A549 (cell line): ENCODE results near the gene BANP. TPM values are rescaled to one million over a fixed set of nuclear protein-coding genes. Genes with fewer than 3 reads are reported as not detected.

Experiments
- ATAC-seq, 2 experiments: fragments of 200-7000 bp in 1 of 2; fragments of >200 bp in 1 of 2; cut with Nextera tagmentation in 1 of 2; cut with Tn5 transposase in 1 of 2; 3 replicates each; pipeline versions ENCODE4 v1.8.0 to v1.9.1; 2018 to 2020; ENCODE audit warnings: mild to moderate bottlenecking in 1 of 2, moderate library complexity in 1 of 2
- CTCF ChIA-PET: fragments of 300-600 bp; sonication (Branson Sonifier 250); formaldehyde crosslinking; extraction: SDS; loops from one replicate; lab custom pipeline; 2021; ENCODE audit warnings: antibody characterized with exemption, inconsistent platforms; lab: Yijun Ruan, JAX
- POLR2A ChIA-PET: fragments of 350-600 bp; formaldehyde crosslinking; extraction: SDS; loops from one replicate; lab custom pipeline; 2021; ENCODE audit warnings: antibody characterized with exemption, inconsistent platforms; lab: Yijun Ruan, JAX
- DNase-seq, 2 experiments: peaks; one replicate each; pipeline versions ENCODE4 v3.0.0 to v3.0.0-alpha.2; 2011 to 2016; ENCODE audit warnings: low read depth in 1 of 2, low spot score in 1 of 2
- FAIRE-seq: peaks from 2 replicates; lab custom pipeline; 2011; peaks lifted over from hg19 to GRCh38; lab: Jason Lieb, UNC
- H3K27ac ChIP-seq, 2 experiments: fragments of >200 bp; sonication (Bioruptor Twin); formaldehyde crosslinking; 3 replicates each; pipeline ENCODE4 v1.5.1; 2016 to 2017
- H3K4me1 ChIP-seq: fragments of >200 bp; sonication (Bioruptor Twin); formaldehyde crosslinking; 3 replicates; pipeline ENCODE4 v1.6.1; 2016
- H3K4me2 ChIP-seq: fragments of >200 bp; sonication (Bioruptor Twin); formaldehyde crosslinking; 3 replicates; pipeline ENCODE4 v1.6.1; 2016
- H3K4me3 ChIP-seq: fragments of >200 bp; sonication (Bioruptor Twin); formaldehyde crosslinking; 3 replicates; pipeline ENCODE4 v1.5.1; 2016
- H3K9me3 ChIP-seq: fragments of >200 bp; sonication (Bioruptor Twin); formaldehyde crosslinking; 3 replicates; pipeline ENCODE4 v1.6.1; 2016
- ATOH8 ChIP-seq: fragments of 250-450 bp; sonication (Bioruptor Pico); IDR thresholded peaks from 2 replicates; pipeline ENCODE4 v1.5.0; 2020; ENCODE audit warnings: low read depth, mild to moderate bottlenecking, moderate library complexity
- BHLHE40 ChIP-seq: IDR thresholded peaks from 2 replicates; pipeline ENCODE4 v1.6.1; 2012; ENCODE audit warnings: low read depth, low read length, inconsistent platforms
- CBX2 ChIP-seq: fragments of 200-600 bp; sonication (generic); IDR thresholded peaks from 2 replicates; pipeline ENCODE4 v1.6.1; 2016; ENCODE audit warnings: low read depth, mild to moderate bottlenecking, borderline replicate concordance
- CHD2 ChIP-seq: fragments of 150-350 bp; IDR thresholded peaks from 2 replicates; pipeline ENCODE4 v1.6.1; 2014; ENCODE audit warnings: low read length; ENCODE audit not compliant: partially characterized antibody
- E2F6 ChIP-seq: IDR thresholded peaks from 2 replicates; pipeline ENCODE4 v1.6.1; 2012; ENCODE audit warnings: low read depth, borderline replicate concordance
- EP300 ChIP-seq, 2 experiments: fragments of >200 bp; sonication (Bioruptor Twin); formaldehyde crosslinking; IDR thresholded peaks; 2 replicates in 1 of 2; 3 replicates in 1 of 2; pipeline ENCODE4 v1.6.1; 2016 to 2017
- FOSL2 ChIP-seq, 2 experiments: fragments of 450-650 bp in 1 of 2; fragments of >200 bp in 1 of 2; sonication (Bioruptor Twin) in 1 of 2; formaldehyde crosslinking; IDR thresholded peaks; 2 replicates each; pipeline versions ENCODE4 v1.5.0 to v1.6.1; 2016 to 2020; ENCODE audit warnings: mild to moderate bottlenecking in 1 of 2, moderate library complexity in 1 of 2
- GATA3 ChIP-seq: IDR thresholded peaks from 2 replicates; pipeline ENCODE4 v1.6.1; 2012; ENCODE audit warnings: borderline replicate concordance
- HDAC2 ChIP-seq: fragments of 200-600 bp; sonication (generic); IDR thresholded peaks from 2 replicates; pipeline ENCODE4 v1.6.1; 2016
- HES2 ChIP-seq: fragments of >200 bp; sonication (Bioruptor Twin); formaldehyde crosslinking; IDR thresholded peaks from 2 replicates; pipeline ENCODE4 v1.6.1; 2016
- JUN ChIP-seq, 2 experiments: fragments of >200 bp; sonication (Bioruptor Twin); formaldehyde crosslinking; IDR thresholded peaks; 2 replicates in 1 of 2; 3 replicates in 1 of 2; pipeline ENCODE4 v1.6.1; 2016 to 2017
- KDM5A ChIP-seq: fragments of 200-600 bp; sonication (generic); IDR thresholded peaks from 2 replicates; pipeline ENCODE4 v1.6.1; 2016; ENCODE audit warnings: antibody characterized with exemption, mild to moderate bottlenecking
- MAX ChIP-seq: IDR thresholded peaks from 2 replicates; pipeline ENCODE4 v1.6.1; 2012
- MAZ ChIP-seq: fragments of 150-350 bp; IDR thresholded peaks from 2 replicates; pipeline ENCODE4 v1.6.1; 2014; ENCODE audit warnings: antibody characterized with exemption, low read depth, low read length, borderline replicate concordance
- MYC ChIP-seq: IDR thresholded peaks from 2 replicates; pipeline ENCODE4 v1.6.1; 2012; ENCODE audit warnings: mild to moderate bottlenecking, inconsistent platforms, low read length, improper control_type of control experiment, borderline replicate concordance
- NFE2L2 ChIP-seq: fragments of 150-350 bp; conservative IDR thresholded peaks from 2 replicates; pipeline ENCODE4 v1.6.1; 2014; ENCODE audit warnings: low read length
- NR3C1 ChIP-seq: fragments of >200 bp; sonication (Bioruptor Twin); formaldehyde crosslinking; IDR thresholded peaks from 3 replicates; pipeline ENCODE4 v1.6.1; 2017
- PBX3 ChIP-seq: IDR thresholded peaks from 2 replicates; pipeline ENCODE4 v1.6.1; 2012
- PHF8 ChIP-seq: fragments of 200-600 bp; sonication (generic); IDR thresholded peaks from 2 replicates; pipeline ENCODE4 v1.6.1; 2016; ENCODE audit warnings: low read depth, mild to moderate bottlenecking, antibody characterized with exemption, moderate library complexity, borderline replicate concordance
- REST ChIP-seq: fragments of 200-600 bp; sonication (generic); IDR thresholded peaks from 2 replicates; pipeline ENCODE4 v1.6.1; 2016; ENCODE audit warnings: antibody characterized with exemption, mild to moderate bottlenecking, moderate library complexity
- RFX5 ChIP-seq: fragments of 450-650 bp; IDR thresholded peaks from 2 replicates; pipeline ENCODE4 v1.7.1; 2014; ENCODE audit warnings: antibody characterized with exemption, mild to moderate bottlenecking, moderate library complexity
- RNF2 ChIP-seq: fragments of 200-600 bp; sonication (generic); IDR thresholded peaks from 2 replicates; pipeline ENCODE4 v1.6.1; 2016; ENCODE audit warnings: low read depth, mild to moderate bottlenecking, antibody characterized with exemption, moderate library complexity, borderline replicate concordance
- ZSCAN20 ChIP-seq: fragments of 250-450 bp; sonication (Bioruptor Pico); IDR thresholded peaks from 2 replicates; pipeline ENCODE4 v1.8.0; 2022; ENCODE audit warnings: mild to moderate bottlenecking, moderate library complexity
- WGBS: methylation state at CpG from one replicate; pipeline ENCODE4 v1.1.6; 2017; ENCODE audit errors: missing lambda C conversion rate; 5-methylcytosine and 5-hydroxymethylcytosine counted together
- polyA plus RNA-seq, 4 experiments: library from polyadenylated mRNA; depleted of rRNA in 3 of 4; stranded (reverse); fragments of >200 nt; fragmentation: RNase III in 1 of 4; extraction: RNeasy Plus Mini Kit Qiagen cat#74134 plus additional on column Dnase treatment in 1 of 4; gene quantifications; 2 replicates in 3 of 4; 3 replicates in 1 of 4; pipeline ENCODE4 v1.2.3, GENCODE V29; 2011 to 2017

BANP gene
- polyA plus RNA-seq, 2 of the 4 experiments (the other 2 are of a cell fraction): 17.1 to 17.2 TPM

- Histone ChIP-seq H3K4me1 (no peaks in the 10 kb centered on the region), H3K9me3 (no peaks in the 10 kb centered on the region), H3K27ac (no peak overlapping the region), H3K4me2 (no peak overlapping the region), H3K4me3 (no peak overlapping the region)
- POLR2A ChIA-PET: no interaction called here
- ATAC-seq (no peak), DNase-seq (no peak), FAIRE-seq (no peak)
- CTCF ChIA-PET: interaction anchor here (1.2 kb wide), 1 partner anchor 14 kb away, joined by 3 read pairs; no protein-coding TSS in a partner anchor
- no peak for TF ChIP-seq NR3C1
- no peak for TF ChIP-seq JUN (IDR thresholded peaks at IDR 0.05)
- no peak for TF ChIP-seq PHF8
- no peak for TF ChIP-seq MYC
- TF ChIP-seq BHLHE40: no peak
- TF ChIP-seq GATA3: no peak
- no peak for TF ChIP-seq E2F6
- no peak for TF ChIP-seq ZSCAN20 (CRISPR knock-in tag)
- no peak for TF ChIP-seq HES2
- no peak for TF ChIP-seq FOSL2 (IDR thresholded peaks at IDR 0.05)
- no peak for TF ChIP-seq FOSL2 (CRISPR knock-in tag; IDR thresholded peaks at IDR 0.05)
- TF ChIP-seq CBX2: no peak
- TF ChIP-seq REST: no peak
- TF ChIP-seq ATOH8 (CRISPR knock-in tag): no peak
- no peak for TF ChIP-seq HDAC2
- no peak for TF ChIP-seq NFE2L2
- 95% methylated on average over 14 of the region's 14 CpGs for WGBS
Measured at GRCh38 chr16:88061346-88062110, 110.3 kb downstream of the BANP start.

GRCh38 chr16:88062341-88063210 is 111.3 kb downstream of the BANP start:
- no peak overlapping the region for H3K27ac ChIP-seq
- FAIRE-seq: no peak
- POLR2A ChIA-PET: no interaction called here

More at GRCh38 chr16:88062341-88063210, 111.3 kb downstream of the BANP start:
- DNase-seq (no peak), ATAC-seq (no peak)
- CTCF ChIA-PET: interaction anchor here (1.2 kb wide), 1 partner anchor 13 kb away, joined by 3 read pairs; no protein-coding TSS in a partner anchor
- Histone ChIP-seq H3K4me2 (no peak overlapping the region), H3K4me1 (no peaks in the 10 kb centered on the region), H3K9me3 (no peaks in the 10 kb centered on the region), H3K4me3 (no peak overlapping the region)
- 88% methylated on average over 29 of the region's 30 CpGs for WGBS
- TF ChIP-seq RNF2 (no peak), MAZ (no peak), MAX (no peak), REST (no peak), CHD2 (no peak), PBX3 (no peak), RFX5 (no peak), NFE2L2 (no peak), EP300 (IDR thresholded peaks at IDR 0.05) (no peak), KDM5A (no peak)
